GM21447 (cell line): ENCODE results near the gene CNOT1.

Source experiments
- ATAC-seq: cut with Tn5 transposase; IDR thresholded peaks from one replicate; pipeline ENCODE4 v1.9.1; 2021; ENCODE audit not compliant: unreplicated experiment

Gene CNOT1

DNA sequence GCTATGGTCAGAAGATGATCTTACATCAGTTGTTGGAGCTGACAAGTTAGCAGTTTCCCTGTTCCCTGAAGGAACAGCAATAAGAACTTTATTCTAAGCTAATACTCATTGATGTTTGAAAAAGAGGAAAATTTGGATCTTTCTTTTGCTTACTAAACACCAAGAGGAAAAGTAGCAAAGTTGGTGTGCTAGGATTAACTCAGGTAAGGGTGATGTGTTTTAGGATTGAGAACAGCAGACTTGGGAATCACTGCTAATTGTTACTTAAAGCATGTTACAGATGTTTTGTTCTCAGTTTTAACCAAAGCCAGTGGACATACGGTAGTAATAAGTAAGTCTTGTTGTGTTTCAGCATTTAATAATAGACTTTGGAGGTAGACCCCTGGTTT, 110.7 kb downstream of the CNOT1 start:
- no peak for ATAC-seq

GRCh38 chr16:58518083-58518979, 111.3 kb downstream of the CNOT1 start:
- peak; percentile 37 for ATAC-seq

DNA sequence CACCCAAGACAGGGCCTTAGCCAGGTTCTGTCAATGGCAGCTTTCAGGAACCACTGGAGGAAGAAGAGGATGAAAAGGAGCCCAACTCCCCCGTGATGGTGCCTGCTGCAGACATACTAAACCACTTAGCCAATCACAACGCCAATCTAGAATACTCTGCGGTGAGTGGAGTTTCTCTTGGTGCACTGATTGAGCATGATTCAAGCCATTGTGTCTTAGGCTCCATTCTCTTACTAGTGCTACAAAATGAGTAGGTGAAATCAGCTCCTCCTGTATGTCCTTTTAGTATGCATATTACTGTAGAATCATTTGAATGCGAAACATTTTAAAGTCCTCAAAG, 112.9 kb downstream of the CNOT1 start:
- no peak for ATAC-seq

DNA sequence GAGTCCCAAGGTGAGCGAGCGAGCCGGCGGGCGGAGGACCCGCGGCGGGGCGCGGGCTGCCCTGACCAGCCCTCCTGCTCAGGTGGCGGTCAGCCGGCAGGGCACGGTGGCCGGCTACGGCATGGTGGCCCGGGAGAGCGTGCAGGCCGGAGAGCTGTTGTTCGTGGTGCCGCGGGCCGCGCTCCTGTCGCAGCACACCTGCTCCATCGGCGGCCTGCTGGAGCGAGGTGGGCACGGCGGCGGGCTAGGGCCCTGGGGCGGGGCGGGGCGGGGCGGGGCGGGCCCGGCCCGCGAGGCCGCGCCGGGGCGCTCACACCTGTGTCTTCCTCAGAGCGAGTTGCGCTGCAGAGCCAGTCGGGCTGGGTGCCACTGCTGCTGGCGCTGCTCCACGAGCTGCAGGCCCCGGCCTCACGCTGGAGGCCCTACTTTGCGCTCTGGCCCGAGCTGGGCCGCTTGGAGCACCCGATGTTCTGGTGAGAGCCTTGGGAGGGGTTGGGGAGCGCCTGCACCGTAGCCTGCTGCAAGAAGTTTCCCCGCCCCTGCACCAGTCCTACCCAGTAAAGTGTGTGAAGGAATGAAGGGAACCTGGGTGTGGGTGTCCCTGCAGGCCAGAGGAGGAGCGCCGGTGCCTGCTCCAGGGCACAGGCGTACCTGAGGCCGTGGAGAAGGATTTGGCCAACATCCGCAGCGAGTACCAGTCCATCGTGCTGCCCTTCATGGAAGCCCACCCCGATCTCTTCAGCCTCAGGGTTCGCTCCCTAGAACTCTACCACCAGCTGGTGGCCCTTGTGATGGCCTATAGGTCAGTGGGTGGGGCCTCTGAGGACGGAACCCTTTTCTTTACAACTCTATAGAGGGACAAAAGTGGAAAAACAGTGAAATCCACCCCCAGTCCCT, 113.5 kb downstream of the CNOT1 start:
- peak; percentile 38 for ATAC-seq

DNA sequence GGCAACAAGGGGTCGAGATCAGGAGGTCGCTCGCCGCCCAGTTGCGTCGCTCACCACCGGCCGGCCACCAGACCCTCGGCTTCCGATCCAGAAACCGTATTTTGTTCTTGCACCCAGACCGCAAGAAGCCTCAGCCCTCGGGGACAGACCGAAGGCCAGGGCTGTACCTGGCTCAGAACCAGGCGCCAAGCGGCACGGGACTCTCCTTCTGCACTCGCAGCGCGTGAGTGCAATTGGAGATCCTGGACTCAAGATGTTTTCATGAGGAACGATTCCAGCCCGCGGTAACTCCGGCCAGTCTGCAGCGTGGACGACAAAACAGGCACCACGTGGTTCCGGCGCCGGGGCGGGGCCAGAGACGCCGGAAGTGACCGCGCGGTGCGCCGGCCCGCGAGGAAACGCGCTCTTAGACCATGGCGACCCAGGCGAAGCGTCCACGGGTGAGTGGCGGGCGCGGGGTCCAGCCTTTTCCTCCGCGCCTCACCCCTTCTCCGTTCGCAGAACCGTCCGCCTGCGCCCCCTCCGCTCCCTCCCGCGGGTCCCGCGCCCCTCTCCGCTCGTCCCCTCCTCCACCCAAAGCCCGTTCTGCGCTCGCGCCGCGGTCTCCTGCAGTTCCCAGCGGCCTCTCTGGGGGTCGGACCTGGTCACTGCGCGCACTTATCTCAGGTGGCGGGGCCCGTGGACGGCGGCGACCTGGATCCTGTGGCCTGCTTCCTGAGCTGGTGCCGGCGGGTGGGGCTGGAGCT, 114.3 kb downstream of the CNOT1 start, which contains the start of gene SETD6:
Gene SETD6, plus strand, starts transcription at position 393 of the 746 bp plus-strand sequence. Its CDS starts 21 bp downstream, at position 414.
- peak; percentile 68 for ATAC-seq

DNA sequence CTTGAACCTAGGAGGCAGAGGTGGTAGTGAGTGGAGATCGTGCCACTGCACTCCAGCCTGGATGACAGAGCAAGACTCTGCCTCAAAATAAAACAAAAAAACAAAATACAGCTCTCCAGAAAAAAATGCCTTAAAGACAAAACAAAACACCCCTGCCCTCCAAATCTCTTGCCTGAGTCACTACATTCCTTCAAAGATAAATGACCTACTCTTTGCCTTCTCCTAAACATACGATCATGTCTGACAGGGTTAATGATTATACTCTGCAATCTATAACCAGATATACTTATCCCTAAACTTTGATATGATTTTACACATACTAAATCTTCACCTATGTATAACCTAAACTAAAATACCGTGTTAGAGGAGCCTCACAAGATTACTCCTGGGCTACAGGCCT, 115.8 kb downstream of the CNOT1 start:
- no peak for ATAC-seq

- ATAC-seq: peak; percentile 37
Observed at GRCh38 chr16:58511933-58512815, 117.5 kb downstream of the CNOT1 start.

GRCh38 chr16:58510776-58511628, 118.6 kb downstream of the CNOT1 start:
- ATAC-seq: no peak

GRCh38 chr16:58510097-58510775, 119.4 kb downstream of the CNOT1 start:
- no peak for ATAC-seq

DNA sequence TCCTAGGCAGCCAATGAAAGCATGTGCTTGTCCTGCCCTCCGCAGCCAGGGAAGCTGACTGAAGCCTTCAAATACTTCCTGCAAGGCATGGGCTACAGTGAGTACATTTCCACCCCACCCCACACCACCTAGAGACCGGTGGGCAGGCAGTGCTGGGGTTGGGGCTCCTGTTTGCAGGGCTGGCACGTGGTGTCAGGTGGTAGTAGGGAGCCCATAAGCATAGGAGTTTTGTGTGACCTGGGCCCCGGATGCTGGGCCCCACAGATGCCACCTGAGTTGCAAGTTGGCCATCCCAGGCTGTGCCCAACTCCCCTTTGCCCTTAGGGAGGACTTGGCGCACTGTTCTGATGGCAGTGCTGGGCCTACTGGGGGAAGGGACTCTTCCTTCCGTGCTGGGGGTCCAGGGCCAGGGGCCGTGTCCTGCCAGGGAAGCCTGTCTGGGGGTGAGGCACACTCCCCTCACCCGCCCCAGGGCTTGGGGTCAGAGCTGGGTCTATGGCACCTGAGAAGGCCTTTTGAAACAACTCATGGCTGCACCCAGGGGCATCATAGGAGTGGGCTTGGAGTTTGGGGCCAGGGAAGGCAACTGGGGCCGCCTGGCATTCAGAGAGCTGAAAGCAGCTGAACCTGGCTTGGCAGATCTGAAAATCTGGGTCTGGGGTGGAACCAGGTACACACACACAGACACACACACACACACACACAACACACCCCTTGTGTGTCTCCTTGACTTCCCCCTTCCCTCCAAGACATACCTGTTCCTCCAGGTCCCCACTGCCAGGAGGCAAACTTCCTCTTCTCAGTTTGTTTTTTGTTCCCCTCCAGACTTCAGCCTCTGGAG, 120.2 kb downstream of the CNOT1 start:
- no peak for ATAC-seq

DNA sequence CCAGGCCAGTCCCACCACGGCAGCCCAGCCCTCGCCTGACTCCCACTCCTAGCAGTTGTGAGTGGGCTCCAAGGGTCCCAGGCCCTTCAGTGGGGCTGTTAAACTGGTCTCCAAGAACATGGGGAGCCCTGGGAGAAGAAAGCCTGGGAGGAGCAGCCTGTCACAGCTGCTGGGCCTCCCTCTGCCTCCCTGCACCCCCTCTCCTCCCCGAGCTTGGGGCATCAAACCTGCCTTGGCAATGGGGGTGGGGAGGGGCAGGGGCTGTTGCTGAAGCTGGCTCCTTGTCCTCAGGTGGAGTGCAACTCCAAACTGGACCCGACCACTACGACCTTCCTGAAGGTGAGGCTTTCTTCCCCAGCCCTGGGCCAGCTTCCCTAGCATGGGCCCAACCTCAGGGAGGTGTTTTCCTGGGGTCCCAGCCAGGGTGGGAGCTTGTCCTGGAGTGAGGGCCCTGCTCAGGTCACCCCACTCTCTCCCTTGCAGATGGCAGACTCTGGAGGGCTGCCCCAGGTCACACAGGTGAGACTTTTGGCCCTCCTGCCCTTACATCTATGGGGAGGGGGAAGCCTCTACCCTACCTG, 120.9 kb downstream of the CNOT1 start:
- no peak for ATAC-seq

- ATAC-seq: no peak
Observed at GRCh38 chr16:58507963-58508670, 121.5 kb downstream of the CNOT1 start.

DNA sequence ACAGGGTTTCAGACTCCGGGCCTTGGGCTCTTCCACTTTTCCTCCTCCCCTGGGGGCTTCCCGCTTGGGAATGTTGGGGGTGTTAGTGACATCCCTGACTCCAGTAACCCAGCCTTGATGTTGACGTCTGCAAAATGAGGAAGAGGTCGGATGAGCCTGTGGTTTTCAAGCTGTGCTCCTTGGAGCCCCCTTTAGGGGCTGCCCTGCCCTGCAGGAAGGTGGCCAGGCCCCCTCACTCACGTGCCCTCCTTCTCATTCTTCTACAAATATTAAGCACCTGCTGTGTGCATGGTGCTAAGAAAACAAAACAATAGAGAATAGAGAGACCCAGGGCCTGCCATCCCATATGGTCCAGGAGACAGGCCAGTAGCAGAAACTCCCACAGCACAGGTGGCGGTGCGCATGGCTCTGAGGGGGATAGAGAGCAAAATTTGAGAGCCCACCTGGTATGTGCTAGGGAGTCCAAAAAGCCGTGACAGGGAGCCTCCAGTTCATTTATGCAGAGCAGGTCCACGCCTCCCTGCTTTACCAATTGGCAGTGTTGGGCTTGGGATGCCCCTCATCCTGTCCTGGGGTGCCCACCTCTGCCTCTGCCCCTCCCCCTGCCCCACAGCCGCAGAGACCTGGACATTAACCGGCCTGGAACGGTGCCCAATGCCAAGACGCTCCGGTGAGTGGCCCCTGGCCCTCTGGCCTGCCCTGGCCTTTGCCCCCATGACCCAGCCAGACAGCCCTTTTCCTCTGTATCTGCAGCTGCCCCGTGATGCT, 122.2 kb downstream of the CNOT1 start:
- ATAC-seq: no peak

DNA sequence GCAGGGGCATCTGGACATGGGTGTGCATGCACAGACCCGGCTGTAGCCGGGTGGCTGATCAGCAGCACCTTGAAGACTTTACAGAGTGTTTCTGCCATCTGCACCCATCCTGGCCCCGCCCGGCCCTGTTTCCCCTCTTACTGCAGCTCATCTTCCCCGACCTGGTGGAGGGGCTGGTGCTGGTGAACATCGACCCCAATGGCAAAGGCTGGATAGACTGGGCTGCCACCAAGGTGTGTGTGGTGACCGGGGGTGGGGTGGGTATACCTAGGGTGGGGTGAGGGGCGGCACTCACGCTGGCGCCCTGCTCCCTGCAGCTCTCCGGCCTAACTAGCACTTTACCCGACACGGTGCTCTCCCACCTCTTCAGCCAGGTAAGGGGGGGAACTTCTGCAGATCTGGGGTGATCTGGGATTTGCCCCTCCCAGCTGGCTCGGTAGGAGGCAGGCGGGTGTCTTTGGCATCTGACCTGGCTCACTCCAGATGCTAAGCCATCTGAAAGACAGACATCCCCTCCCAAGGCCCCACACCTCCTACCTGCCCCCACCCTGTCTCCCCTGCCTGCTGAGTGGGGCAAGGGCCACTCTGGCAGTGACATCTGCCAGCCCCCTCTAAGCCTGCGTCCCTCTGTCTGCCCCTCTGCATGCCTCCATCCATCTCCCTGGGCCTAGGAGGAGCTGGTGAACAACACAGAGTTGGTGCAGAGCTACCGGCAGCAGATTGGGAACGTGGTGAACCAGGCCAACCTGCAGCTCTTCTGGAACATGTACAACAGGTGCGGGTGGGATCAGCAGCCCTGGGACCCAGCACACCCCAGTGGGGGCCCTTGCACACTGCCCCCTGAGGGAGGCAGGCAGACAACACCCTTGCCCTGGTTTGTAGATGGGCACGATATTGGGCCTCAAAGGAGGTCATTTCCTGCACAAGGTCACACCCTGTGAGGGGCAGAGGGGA, 123.1 kb downstream of the CNOT1 start:
- ATAC-seq: no peak
